IPS-11a (cell line): ENCODE data around the gene CENPH.
"Not testable (repeated sequence)": the region's sequence is repeated elsewhere in the genome, so short reads cannot be mapped to it uniquely, and the experiment has no call there.

Experiments used
- H3K4me3 ChIP-seq: one replicate; pipeline ENCODE4 v1.5.1; 2013; ENCODE audit warnings: low read depth, low read length, control low read depth

Gene CENPH

DNA sequence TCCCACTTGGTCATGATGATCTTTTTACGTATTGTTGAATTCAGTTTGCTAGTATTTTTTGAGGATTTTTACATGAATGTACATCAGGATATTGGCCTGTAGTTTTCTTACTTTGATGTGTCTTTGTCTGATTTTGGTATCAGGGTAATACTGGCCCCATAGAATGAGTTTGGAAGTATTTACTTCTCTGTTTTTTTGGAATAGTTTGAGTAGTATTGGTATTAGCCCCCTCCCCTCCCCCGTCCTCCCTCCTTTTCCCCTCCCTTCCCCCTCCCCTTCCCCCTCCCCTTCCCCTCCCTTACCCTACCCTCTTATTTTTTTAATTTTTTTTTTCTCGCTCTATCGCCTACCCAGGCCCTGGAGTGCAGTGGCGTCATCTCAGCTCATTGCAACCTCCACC lies 55.6 kb downstream of the CENPH start:
- no peak overlapping the region for H3K4me3 ChIP-seq

DNA sequence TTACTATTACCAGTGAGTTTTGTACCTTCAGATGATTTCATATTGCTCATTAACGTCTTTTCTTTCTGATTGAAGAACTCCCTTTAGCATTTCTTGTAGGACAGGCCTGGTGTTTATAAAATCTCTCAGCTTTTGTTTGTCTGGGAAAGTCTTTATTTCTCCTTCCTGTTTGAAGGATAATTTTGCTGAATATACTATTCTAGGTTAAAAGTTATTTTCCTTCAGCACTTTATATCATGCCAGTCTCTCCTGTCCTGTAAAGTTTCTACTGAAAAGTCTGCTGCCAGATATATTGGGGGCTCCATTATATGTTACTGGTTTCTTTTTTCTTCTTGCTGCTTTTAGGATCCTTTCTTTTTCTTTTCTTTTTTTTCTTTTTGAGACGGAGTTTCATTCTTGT lies 58.6 kb downstream of the CENPH start:
- no peak overlapping the region for H3K4me3 ChIP-seq

DNA sequence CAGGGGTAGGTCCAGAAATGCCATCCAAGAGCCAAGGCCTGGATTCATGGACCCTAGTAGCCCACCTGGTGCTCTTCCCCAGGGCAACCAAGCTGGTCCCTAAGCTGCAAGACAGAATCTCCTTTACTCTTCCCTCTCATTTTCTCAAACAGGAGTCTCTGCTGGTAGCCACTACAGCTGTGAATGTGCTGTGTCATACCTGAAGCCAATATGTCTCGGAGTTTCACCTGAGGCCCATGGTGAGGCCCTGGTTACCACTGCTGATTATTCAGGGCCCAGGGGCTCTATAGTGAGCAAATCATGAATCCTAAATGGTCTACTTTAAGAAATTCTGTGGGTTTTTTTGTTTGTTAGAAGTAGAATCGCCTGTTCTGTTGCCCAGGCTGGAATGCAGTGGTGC lies 61.2 kb downstream of the CENPH start:
- no peak overlapping the region for H3K4me3 ChIP-seq

DNA sequence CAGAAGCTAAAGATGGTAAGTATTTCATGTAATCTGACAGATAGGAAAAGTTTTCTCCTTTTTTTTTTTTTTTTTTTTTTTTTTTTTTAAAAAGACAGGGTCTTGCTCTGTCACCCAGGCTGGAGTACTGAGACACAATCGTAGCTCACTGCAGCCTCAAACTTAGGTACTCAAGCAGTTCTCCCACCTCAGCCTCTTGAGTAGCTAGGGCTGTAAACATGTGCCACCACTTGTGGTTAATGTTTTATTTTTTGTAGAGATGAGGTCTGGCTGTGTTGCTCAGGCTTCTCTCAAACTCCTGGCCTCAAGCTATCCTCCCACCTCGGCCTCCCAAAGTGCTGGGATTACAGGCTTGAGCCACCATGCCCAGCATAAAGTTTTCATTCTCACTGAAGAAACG lies 63.1 kb downstream of the CENPH start:
- H3K4me3 ChIP-seq = no peak overlapping the region

DNA sequence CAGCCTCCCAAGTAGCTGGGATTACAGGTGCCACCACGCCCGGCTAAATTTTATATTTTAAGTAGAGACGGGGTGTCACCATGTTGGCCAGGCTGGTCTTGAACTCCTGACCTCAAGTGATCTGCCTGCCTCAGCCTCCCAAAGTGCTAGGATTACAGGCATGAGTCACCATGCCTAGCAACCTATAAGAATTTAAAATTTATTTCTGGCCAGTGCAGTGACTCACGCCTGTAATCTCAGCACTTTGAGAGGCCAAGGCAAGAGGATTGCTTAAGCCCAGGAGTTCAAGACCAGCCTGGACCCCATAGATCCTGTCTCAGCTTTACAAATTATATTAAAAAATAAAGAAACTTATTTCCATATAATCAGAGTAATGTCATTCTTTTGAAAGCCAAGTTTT lies 66.6 kb downstream of the CENPH start:
- not testable (repeated sequence) for H3K4me3 ChIP-seq

DNA sequence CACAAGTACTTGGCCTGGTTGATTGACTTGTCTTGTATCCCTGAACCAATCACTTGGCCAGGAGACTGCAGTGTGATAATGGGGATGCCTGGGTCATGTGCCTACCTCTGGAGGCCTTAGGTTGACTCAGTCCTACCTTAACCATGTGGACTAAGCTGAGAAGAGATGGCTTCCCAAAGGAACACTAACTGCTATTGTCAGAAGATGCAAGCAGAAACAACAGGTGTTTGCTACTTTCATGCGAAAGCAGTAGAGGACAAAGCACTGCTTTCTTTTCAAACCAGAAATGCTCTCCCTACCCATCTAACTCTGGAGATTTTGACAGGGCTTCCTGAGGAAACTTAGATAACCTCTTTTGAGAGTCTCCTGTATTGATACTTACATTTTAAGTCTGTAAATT lies 68.2 kb downstream of the CENPH start:
- no peak overlapping the region for H3K4me3 ChIP-seq
